Skeletal muscle tissue (tissue), 5 donors: ENCODE results near the gene FMO1. TPM values are rescaled to one million over a fixed set of nuclear protein-coding genes. Genes with fewer than 3 reads are reported as not detected.

Source experiments
- H3K27ac ChIP-seq: one replicate; pipeline ENCODE4 v1.7.0; 2013; ENCODE audit warnings: mild to moderate bottlenecking, low read depth, low read length, inconsistent platforms
- H3K27me3 ChIP-seq, 3 donors: one replicate each; pipeline ENCODE4 v1.7.0; 2013; ENCODE audit warnings: low read length in 3 of 3; ENCODE audit not compliant: control insufficient read depth in 3 of 3, insufficient read depth in 3 of 3
- H3K36me3 ChIP-seq, 3 donors: one replicate each; pipeline ENCODE4 v1.7.0; 2013; ENCODE audit warnings: low read length in 3 of 3; ENCODE audit not compliant: control insufficient read depth in 3 of 3, insufficient read depth in 3 of 3
- H3K4me1 ChIP-seq, 3 donors: one replicate each; pipeline ENCODE4 v1.7.0; 2013; ENCODE audit warnings: low read length in 3 of 3, mild to moderate bottlenecking in 3 of 3; ENCODE audit not compliant: control insufficient read depth in 3 of 3, insufficient read depth in 3 of 3
- H3K4me3 ChIP-seq, 3 donors: one replicate each; pipeline ENCODE4 v1.7.0; 2013; ENCODE audit warnings: low read length in 3 of 3
- H3K9ac ChIP-seq, 3 donors: one replicate each; pipeline ENCODE4 v1.7.0; 2013; ENCODE audit warnings: low read length in 3 of 3, mild to moderate bottlenecking in 3 of 3, moderate library complexity in 2 of 3, low read depth in 1 of 3
- H3K9me3 ChIP-seq, 3 donors: one replicate each; pipeline ENCODE4 v1.7.0; 2013; ENCODE audit warnings: low read length in 3 of 3; ENCODE audit not compliant: control insufficient read depth in 3 of 3
- small RNA-seq: library from RNA; depleted of rRNA; stranded (forward); fragments of <200 nt; gene quantifications from one replicate; pipeline ENCODE3, GENCODE V24; 2014
- total RNA-seq: library from RNA; depleted of rRNA; stranded (reverse); fragments of >200 nt; gene quantifications from one replicate; pipeline ENCODE4 v1.2.3, GENCODE V29; 2014
- donor health status: Osteomylitis.

Gene FMO1
- total RNA-seq, 1 donor from 2014 or later, result 5.7 TPM

GRCh38 chr1:171334024-171334640 lies 85.8 kb downstream of the FMO1 start:
- no peak overlapping the region for H3K4me3 ChIP-seq
- H3K9ac ChIP-seq, result no peak overlapping the region

More at GRCh38 chr1:171334024-171334640, 85.8 kb downstream of the FMO1 start:
- no peak overlapping the region for H3K27ac ChIP-seq
- no peaks in the 10 kb centered on the region for H3K4me1 ChIP-seq
- no peaks in the 10 kb centered on the region for H3K36me3 ChIP-seq
- no peaks in the 10 kb centered on the region for H3K27me3 ChIP-seq
- no peaks in the 10 kb centered on the region for H3K9me3 ChIP-seq

Small RNA genes lying within 50 kb of the gene (small RNA-seq; reads per million reads assigned to genes)
- gene RF00019, result not detected

Other genes starting within 250 kb of the FMO1 start
- not detected for gene FMO3, start 157.6 kb upstream of the FMO1 start, total RNA-seq
- gene FMO2, start 63.2 kb upstream of the FMO1 start, total RNA-seq, result 0.52 TPM
- 2.6 TPM for gene FMO4, start 65.7 kb downstream of the FMO1 start, total RNA-seq
- gene PRRC2C, start 237.0 kb downstream of the FMO1 start, total RNA-seq, result 32.4 TPM